Putamen (tissue), 1 donor: ENCODE data around the gene ZNF622.

ENCODE experiments used
- DNase-seq: peaks from one replicate; pipeline ENCODE4 v3.0.0-alpha.2; 2016; ENCODE audit warnings: low spot score

ZNF622 gene

GRCh38 chr5:16465544-16466432 is at the start of gene ZNF622:
Gene ZNF622, minus strand, starts transcription at chr5:16465800. Its CDS starts 135 bp downstream, at chr5:16465665.
- peak; percentile 92 for DNase-seq

GRCh38 chr5:16510098-16510497 is 44.5 kb upstream of the ZNF622 start:
- DNase-seq: no peak

- no peak for DNase-seq
Observed at GRCh38 chr5:16508730-16509531, 43.3 kb upstream of the ZNF622 start.

- no peak for DNase-seq
Observed at GRCh38 chr5:16507716-16508115, 42.1 kb upstream of the ZNF622 start.

GRCh38 chr5:16505904-16506303 is 40.3 kb upstream of the ZNF622 start:
- DNase-seq: no peak

- no peak for DNase-seq
Observed at GRCh38 chr5:16505140-16505891, 39.7 kb upstream of the ZNF622 start.

- DNase-seq: no peak
Observed at GRCh38 chr5:16504571-16504970, 39.0 kb upstream of the ZNF622 start.

GRCh38 chr5:16502866-16503265 is 37.3 kb upstream of the ZNF622 start:
- no peak for DNase-seq

- DNase-seq: no peak
Observed at GRCh38 chr5:16500024-16500423, 34.4 kb upstream of the ZNF622 start.

GRCh38 chr5:16497546-16497945 is 31.9 kb upstream of the ZNF622 start:
- DNase-seq: no peak

GRCh38 chr5:16493261-16493660 is 27.7 kb upstream of the ZNF622 start:
- DNase-seq: no peak

GRCh38 chr5:16492398-16493140 is 27.0 kb upstream of the ZNF622 start:
- no peak for DNase-seq

- no peak for DNase-seq
Observed at GRCh38 chr5:16490911-16491310, 25.3 kb upstream of the ZNF622 start.

- DNase-seq: peak; percentile 76
Observed at GRCh38 chr5:16489322-16489791, 23.8 kb upstream of the ZNF622 start.

- no peak for DNase-seq
Observed at GRCh38 chr5:16487456-16487855, 21.9 kb upstream of the ZNF622 start.

GRCh38 chr5:16486711-16487111 is 21.1 kb upstream of the ZNF622 start:
- DNase-seq: no peak

- no peak for DNase-seq
Observed at GRCh38 chr5:16485656-16486055, 20.1 kb upstream of the ZNF622 start.

GRCh38 chr5:16484081-16484480 is 18.5 kb upstream of the ZNF622 start:
- no peak for DNase-seq

- DNase-seq: no peak
Observed at GRCh38 chr5:16483361-16483760, 17.8 kb upstream of the ZNF622 start.

- DNase-seq: no peak
Observed at GRCh38 chr5:16482891-16483290, 17.3 kb upstream of the ZNF622 start.

- no peak for DNase-seq
Observed at GRCh38 chr5:16480821-16481538, 15.4 kb upstream of the ZNF622 start.
